Activated CD8-positive, alpha-beta memory T cell treated with anti-CD3 and anti-CD28 coated beads for 4 hours (primary cell): ENCODE data around the gene ATP1A3.
A peak's percentile ranks its signal among the peaks of the same experiment; 100 is the strongest.

Source experiments
- DNase-seq, 2 donors: peaks; one replicate each; pipeline ENCODE4 v3.0.0-alpha.2; 2020; ENCODE audit warnings: low read depth in 2 of 2

Gene ATP1A3

DNA sequence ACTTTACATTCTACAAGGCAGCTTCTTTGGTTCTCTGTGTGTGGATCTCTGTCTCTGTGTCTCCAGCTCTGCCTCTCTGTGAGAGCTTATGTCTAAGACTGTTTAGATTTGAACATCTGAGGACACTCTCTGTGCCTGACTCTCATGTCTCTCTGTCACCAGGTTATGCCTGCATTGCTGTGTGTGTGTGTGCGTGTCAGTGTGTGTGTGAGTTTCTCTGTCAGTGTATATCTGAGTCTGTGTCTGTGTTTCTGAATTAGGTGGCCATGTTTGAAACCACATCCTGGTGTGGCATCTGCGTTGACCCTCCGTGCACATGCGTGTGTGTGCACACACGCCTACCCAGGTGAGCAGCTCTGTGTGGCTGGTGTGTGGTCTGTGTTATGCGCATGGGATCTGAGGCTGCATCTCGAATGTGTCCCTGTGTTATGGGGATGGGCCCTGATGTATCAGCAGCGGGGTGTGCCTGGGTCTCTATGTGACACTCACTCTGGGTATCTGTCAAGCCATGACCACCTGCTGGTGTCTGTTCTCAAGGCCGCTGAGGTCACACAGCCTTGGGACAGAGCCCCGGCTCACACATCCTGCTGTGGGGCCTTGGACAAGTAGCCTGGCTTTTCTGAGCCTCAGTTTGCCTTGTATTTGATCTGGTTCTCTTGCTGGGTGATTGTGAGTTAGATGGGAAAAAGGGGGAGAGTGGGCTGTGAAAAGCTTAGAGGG is 6.7 kb downstream of the ATP1A3 start:
- no peak for DNase-seq

DNA sequence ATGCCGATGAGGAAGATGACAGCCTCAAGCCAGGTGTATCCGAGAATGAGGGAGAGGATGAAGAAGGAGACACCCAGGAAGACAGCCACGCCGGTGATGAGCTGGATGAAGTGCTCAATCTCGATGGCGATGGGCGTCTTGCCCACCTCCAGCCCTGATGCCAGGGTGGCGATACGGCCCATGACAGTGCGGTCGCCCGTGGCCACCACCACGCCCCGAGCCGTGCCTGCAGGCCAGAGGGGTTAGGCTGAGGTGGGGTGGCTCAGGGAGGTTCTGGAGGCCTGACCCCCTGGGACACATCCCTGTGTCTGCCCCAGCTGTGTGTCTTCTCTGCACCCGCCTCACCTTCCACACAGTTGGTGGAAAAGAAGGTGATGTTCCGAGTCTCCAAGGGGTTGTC is 9.1 kb downstream of the ATP1A3 start:
- DNase-seq: no peak

DNA sequence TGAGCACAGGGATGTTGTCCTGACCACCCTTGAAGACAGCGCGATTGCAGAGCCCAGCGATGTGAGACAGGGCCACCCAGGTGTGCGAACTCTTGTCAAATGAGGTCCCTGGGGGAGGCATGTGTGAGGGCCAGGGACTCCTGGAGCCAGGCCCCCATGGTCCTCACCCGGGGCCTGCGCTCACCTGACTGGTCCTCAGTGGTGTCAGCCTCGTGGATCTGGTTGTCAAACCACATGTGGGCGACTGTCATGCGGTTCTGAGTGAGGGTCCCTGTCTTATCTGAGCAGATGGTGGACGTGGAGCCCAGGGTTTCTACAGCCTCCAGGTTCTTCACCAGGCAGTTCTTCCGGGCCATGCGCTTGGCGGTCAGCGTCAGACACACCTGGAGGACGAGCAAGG is 12.3 kb downstream of the ATP1A3 start:
- no peak for DNase-seq

DNA sequence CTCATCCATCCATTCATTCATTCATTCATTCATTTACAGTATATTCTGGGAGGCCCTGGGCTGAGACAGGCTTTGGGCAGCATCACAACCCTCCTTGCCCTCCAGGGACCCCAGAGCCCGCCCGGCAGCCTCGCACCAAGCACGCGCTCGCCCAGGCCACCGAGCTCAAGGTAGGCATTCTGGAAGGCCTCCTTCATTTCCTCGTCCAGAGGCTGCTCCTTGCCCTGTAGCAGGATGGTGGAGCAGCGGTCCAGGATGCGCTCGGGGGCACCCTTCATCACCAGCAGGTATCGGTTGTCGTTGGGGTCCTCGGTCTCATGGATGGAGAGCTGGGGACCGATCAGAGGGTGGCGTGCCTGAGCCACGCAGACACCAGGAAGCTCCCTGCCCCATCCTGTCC is 15.6 kb downstream of the ATP1A3 start:
- DNase-seq: no peak

DNA sequence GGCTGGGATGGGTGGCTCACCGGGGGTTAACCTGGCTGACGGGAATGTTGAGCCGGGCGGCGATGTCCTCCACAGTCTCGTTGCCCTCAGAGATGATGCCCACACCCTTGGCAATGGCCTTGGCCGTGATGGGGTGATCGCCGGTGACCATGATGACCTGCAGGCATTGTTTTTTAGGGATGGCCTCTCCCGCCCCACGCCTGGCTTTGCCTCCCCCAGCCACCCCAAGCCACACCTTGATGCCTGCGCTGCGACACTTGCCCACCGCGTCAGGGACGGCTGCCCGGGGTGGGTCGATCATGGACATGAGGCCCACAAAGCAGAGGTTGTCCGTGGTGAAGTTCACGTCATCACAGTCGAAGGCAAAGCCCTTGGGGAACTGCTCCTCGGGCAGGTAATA is 16.1 kb downstream of the ATP1A3 start:
- no peak for DNase-seq

DNA sequence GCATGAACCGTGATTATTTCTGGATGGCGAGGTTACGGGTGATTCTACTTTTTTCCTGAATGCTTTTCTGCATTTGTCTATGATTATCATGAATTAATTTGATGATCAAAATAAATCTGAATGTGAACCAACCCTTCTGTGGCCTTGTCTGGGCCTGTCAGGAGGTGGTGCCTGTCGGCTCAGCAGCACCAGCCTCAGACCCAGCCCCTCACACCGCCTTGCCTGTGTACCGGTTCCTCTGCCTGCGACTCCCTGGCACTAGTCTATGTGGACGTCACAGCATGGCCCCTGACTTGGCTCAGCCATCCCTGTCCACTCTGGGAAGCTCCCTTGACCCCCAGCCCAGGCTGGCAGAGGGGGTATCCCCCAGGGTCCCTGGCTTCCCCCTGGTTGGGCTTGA is 19.4 kb downstream of the ATP1A3 start:
- no peak for DNase-seq

DNA sequence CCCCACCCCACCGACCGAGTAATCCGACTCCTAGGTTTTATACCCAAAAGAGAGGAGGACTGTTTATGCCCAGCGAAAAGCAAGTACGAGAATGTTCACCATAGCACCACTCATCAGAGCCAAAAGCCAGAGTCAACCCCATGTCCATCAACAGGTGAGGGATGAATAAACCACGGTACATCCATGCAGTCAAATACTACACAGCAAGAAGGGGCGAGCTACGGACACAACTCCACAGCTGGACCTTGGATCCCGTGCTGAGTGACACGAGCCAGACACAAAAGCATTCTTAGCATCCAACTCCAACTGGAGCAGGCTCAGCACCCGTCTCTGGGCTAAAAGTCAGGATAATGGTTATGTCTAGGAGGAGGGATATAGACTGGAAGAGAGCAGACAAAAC is 22.7 kb downstream of the ATP1A3 start:
- no peak for DNase-seq

DNA sequence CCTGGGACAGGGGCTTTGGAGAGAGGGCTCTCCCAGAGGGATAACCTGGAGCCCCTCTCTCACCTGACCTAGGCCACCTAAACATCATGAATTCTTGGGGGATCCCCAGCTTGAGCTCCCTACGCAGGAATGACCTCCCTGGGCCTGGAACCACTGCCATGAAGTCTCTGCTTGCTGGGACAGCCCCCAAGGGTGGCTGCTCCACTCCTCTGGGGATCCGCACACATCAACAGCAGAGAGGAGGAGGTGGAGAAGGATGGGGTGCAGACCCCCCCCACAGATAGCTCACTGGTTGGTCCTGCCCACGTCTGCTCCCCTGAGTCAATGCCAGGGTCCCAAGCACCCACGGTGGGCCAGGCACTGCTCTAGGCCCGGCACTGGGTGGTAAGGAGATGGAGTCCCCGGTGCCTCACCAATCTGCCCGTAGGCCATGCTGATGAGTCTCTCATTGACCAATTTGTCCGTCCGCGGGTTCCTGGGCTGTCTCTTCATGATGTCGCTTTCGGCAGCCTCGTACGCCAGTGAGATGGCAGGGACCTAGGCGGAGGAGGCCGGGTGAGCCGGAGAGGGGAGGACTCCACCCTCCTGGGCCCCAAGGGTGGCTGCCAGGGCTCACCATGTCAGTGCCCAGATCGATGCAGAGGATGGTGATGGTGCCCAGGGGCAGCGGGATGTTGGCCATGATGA is 24.1 kb downstream of the ATP1A3 start:
- no peak for DNase-seq

DNA sequence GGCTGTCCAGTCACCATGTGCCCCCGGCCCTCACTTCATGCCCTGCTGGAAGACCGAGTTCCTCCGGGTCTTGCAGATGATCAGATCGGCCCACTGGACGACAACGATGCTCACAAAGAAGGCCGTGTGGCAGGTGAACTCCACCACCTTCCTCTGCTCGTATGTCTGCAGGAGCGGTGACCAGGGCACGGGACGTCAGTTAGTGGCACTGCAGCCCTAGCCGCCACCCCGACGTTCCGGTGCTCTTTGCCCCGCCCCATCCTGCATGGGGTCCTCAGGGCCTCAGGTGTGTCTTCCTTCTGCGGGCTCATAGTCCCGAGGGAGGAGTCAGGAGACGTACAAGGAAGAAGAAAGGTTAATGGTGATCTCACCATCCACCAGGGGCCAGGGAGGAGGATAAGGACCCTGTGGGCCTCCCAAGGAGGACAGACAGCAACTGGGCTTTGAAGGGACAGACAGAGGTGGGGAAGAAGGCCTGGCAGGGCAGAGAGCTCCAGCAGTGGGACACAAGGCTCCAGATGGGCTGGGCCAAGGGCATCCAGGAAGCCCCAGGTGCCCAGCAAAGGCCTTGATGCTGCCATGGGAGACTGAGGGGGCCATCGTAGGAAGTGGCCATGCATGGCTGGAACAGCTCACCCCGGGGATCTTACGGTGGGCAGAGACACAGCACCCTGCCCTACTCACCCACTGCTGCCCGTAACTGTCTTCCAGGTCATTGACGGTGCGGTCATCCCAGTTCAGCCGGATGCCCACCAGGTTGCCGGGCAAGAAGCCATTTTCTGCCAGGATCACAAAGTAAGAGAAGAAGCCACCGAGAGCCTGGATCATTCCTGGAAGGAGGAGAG is 25.1 kb downstream of the ATP1A3 start:
- DNase-seq: no peak

DNA sequence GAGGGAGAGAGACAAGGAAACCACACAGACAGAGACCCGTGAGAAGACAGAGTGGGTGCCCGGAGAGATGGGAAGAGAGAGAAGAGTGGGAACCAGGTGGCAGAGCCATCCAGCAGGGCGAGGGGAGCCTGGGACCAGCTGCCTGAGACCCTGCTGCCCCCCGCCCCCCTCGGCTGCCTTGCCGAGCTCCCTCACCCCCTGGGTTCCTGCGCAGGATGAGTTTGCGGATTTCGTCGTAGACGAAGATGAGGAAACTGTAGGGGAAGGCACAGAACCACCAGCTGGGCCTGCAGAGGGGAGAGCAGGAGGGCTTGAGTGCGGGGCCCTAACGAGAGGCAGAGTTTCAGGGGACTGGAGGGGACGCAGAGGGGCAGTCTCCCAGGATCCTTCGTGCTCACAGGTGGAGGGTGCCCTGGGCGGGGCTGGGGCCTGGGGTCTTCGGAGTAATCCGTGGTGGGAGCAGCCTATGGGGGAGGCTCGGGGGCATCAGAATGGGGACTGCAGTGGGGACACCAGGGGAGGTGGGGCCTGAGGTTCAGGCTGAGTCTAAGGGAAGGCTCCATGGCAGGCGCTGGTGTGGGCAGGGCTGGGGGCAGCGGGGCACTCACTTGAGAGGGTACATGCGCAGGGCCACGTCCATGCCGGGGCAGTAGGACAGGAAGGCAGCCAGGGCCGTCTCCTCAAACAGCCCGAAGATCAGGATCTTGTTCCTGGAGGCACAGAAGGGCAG is 26.8 kb downstream of the ATP1A3 start:
- no peak for DNase-seq

DNA sequence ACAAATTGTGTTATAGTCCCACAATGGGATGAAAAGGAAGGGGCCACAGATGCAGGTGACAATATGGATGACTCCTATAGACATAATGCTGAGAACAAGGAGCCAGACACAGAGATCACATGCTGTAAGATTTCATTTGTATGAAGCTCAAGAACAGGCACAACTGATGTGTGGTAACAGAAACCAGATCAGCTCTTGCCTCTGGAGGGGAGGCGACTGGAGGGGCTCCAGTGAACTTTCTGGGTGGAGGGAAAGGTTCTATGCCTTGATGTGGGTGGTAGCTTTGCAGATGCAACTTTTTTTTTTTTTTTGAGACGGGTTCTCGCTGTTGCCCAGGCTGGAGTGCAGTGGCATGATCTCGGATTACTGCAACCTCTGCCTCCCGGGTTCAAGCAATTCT is 28.9 kb downstream of the ATP1A3 start:
- DNase-seq: no peak

DNA sequence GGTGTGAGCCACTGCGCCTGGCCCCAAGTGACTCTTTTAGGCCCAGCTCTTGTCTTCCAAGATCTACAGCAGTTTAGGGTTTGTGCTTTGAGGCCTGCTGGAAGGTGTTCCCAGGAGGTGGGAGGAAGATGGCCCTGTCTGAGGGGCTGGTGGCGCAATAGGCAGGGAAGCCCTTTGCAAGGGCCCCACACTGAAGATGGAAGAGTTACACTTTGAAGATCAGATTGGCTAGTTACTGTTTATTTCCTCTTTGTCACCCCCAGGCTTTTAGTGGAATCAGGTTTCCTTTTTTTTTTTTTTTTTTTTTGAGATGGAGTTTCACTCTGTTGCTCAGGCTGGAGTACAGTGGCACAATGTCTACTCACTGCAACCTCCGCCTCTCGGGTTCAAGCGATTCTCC is 33.1 kb downstream of the ATP1A3 start:
- DNase-seq: no peak

DNA sequence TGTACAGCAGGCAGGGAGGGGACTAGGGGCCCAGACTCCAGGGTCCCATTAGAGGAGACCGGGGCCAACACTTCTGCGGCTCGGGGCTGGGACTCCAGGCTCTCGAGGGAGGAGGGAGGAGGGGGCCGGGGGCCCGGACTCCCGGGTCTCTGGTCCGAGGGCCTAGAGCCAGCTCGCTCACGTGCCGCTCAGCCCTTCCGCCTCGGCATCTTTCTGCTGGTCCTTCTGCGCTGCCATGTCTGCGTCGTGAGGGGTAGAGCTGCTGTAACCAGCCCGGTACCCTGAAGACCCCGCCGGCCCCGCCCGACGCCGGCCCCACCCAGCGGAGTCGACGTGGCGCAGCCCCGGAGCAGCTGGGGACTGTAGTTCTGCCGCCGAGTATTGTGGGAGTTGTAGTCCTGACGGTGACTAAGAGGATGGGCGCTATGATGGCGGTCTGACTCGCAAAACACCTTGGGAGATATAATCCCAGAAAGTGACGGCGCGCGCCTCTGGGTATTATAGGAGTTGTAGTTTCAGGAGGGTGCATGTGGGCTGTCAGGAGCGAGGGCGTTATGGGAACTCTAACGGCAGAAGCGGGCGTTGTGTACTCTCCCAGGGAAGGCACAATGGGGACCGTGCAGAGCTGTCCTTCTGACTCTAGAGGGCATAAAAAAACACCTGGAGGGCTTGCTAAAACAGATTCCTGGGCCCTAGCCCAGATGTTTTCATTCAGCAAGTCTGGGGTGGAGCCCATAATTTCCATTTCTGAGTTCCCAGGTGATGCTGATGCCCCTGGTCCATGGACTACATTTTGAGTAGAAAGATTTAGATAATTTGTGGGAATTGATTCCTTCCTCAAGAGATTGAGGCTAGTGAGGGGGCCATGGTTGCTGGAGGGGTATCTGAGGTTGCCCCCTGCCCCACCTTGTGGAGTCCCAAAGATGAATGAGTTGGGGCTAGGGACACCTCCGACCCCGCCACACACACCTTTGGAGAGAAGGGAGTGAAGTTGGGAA is 34.7 kb downstream of the ATP1A3 start, which contains the start of gene RABAC1:
TSS of gene RABAC1 (minus strand) at position 266 of the 998 bp plus-strand sequence. CDS start at position 237, 29 bp downstream.
- peak; percentile 70 to 78 for DNase-seq

DNA sequence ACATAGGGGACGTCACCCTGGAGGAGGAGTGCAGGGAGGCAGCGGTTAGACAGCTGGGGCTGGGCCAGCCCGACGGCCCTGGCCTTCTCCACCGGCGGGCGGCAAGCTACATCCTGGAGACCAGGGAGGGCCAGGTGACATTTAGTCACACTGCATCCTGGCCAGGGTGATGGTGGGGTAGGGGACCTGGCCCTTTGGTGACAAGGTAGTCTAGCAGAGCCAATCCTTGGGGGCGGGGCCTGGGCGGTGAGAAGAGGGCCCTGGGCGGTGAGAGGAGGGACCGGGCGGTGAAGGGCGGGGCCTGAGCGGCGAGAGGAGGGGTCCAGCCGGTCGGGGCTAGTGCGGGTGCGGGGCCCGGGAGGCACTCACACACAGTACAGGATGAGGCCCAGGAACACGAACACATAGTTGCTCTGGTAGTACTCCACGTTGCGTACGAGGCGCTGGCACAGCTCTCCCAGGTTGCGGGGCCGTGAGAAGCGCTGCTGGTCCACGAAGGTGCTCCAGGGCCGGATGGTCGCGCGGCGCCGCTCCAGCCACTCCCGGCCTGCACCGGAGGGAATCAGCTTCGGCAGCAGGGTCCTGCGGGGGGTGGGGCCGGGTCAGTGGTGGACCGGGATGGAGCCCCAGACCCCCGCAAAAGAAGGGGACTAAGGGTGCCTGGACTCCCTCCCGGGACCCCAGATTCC is 35.5 kb downstream of the ATP1A3 start:
- peak; percentile 55 to 69 for DNase-seq

DNA sequence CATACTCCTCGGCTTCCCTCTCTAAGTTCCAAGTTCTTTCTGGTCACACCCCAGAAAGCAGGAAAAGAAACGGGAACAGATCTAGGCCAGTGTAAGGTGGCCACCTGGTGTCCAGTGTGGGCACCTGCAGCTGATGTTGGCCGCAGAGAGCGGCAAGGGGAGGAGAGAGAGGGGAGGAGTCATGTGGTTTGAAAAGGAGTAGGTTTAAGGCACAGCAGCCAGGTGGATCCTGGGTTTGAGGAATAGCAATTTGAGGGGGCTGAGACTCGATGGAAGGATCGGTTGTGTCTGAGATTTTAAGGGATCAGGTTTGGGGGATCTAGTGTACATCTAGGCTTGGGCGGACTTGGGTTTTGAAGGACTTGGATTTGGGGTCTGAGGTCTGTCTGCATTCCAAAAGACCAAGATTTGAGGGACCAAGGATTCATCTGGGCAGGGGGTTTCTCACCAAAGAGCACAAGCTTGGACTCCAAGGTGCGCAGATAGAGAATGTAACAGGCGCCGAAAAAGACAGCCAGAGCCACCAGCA is 36.1 kb downstream of the ATP1A3 start:
- no peak for DNase-seq

DNA sequence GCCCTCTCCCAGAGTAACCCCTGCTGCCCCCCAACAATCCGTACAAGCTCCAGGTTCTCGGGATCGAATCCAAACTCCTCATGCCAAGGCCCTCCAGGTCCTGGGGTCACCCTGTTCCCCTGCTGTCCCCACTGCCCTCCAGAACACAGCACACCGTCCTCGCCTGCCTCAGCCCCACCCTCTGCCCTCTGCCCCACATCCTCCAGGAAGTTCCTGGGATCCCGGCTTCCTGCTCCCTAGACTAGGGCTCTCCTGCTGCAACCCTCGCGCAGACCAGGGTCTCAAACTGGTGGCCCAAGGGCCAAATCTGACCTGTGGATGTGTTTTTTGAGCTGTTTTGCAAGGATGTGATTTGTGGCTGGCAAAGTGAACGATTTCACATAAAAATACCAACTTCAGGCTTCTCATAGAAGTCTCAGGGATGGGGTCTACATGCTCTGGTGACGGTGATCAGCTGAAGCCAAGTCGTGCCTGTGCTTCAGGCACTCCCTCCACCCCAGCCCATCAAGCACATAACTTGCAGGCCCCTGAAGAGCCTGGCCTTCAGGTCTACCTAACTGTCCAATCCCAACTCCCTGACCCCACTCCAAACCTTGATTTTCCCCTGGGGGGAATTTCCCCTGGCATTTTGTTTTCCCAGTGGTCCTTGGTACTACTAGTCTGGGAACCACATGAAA is 36.7 kb downstream of the ATP1A3 start:
- no peak for DNase-seq

DNA sequence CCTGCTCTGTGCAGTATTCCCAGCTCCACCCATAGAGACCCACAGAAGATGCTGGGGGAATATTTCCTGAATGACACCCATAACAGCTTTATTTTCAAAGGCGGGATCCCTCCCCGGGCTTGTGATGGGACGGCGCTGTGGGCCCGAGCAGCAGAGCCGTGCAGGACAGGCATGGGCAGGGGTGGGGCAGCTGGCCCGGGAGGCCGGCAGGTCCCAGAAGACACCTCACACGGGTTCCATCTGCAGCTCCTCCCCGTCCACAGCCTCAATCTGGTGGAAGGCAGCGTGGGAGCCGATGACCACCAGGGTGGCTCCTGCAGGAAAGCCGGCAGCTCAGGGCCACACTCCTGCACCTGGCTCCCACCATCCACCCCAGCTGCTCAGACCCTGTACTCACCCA is 37.4 kb downstream of the ATP1A3 start:
- DNase-seq: no peak

DNA sequence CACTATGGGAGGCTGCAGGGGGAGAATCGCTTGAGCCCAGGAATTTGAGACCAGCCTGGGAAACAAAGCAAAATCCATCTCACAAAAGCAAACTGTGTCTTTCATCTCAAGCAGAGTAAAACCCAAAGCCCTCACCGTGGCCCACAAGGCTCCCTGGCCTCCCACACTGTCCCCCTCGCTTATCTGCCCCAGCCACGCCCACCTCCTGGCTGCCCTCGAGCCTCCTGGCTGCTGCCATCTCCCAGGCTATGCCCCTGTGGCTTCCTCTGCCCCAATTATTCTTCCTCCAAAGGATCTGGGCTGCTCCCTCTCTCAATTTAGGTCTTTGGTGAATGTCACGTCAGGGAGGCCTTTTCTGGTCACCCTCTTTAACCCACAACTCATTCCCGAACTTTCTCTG is 38.5 kb downstream of the ATP1A3 start:
- no peak for DNase-seq

DNA sequence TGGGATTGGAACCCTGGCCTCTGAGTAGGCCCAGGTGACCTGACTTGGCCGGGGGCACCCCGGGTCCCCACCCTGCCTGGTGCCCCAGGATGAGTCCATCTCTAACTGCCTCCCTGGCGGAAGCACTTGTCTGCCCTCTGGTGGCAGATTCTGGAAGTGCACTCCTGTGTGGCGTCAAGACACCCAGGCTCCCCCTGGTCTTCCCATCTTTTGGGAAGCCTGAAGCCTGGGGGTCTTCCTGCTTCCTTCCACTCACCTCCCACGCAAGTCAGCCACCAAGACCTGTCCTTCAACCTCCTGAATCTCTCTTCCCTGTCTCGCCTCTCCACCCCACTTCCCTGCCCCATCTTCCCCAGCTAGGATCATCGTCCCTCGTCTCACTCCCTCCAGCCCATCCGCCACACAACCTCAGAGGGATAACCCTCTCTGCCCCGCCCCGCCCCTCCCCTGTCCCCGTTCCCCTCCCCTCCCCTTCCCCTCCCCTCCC is 42.3 kb downstream of the ATP1A3 start:
- DNase-seq: peak; percentile 72 to 84
